SIG-M5 treated with dmso at 0.1 percent for 504 hours (cell line): ENCODE results near the gene REPIN1.

Experiments used
- DNase-seq: peaks from one replicate; lab custom pipeline; 2025; ENCODE audit not compliant: unreplicated experiment; lab: John Stamatoyannopoulos, UW

Gene REPIN1

GRCh38 chr7:150336746-150337145 is 31.9 kb upstream of the REPIN1 start:
- DNase-seq, result no peak

- no peak for DNase-seq
These were observed 31.4 kb upstream of the REPIN1 start for GRCh38 chr7:150337179-150337578.

- DNase-seq, result no peak
These were observed 31.0 kb upstream of the REPIN1 start for GRCh38 chr7:150337659-150338081.

GRCh38 chr7:150338166-150338829 is 30.3 kb upstream of the REPIN1 start:
- no peak for DNase-seq

GRCh38 chr7:150339409-150339809 is 29.2 kb upstream of the REPIN1 start:
- DNase-seq, result no peak

GRCh38 chr7:150340024-150340749 is 28.4 kb upstream of the REPIN1 start:
- DNase-seq, result no peak

GRCh38 chr7:150340875-150341262 is 27.8 kb upstream of the REPIN1 start:
- no peak for DNase-seq

- DNase-seq, result no peak
These were observed 27.1 kb upstream of the REPIN1 start, which contains the start of gene RARRES2 for GRCh38 chr7:150341263-150342120. TSS of gene RARRES2 (minus strand) at chr7:150341629. CDS start at chr7:150340609, 1,020 bp downstream.

GRCh38 chr7:150342121-150342408 is 26.6 kb upstream of the REPIN1 start:
- DNase-seq, result no peak

- DNase-seq, result no peak
These were observed 25.4 kb upstream of the REPIN1 start for GRCh38 chr7:150343225-150343624.

GRCh38 chr7:150344299-150344698 is 24.3 kb upstream of the REPIN1 start:
- no peak for DNase-seq

GRCh38 chr7:150345012-150345411 is 23.6 kb upstream of the REPIN1 start:
- DNase-seq, result no peak

- no peak for DNase-seq
These were observed 21.7 kb upstream of the REPIN1 start for GRCh38 chr7:150346922-150347321.

GRCh38 chr7:150351587-150352194 is 16.9 kb upstream of the REPIN1 start:
- no peak for DNase-seq

GRCh38 chr7:150355666-150356059 is 13.0 kb upstream of the REPIN1 start:
- DNase-seq, result no peak

- DNase-seq, result peak; percentile 33
These were observed 12.2 kb upstream of the REPIN1 start for GRCh38 chr7:150356265-150356897.

GRCh38 chr7:150357270-150357669 is 11.4 kb upstream of the REPIN1 start:
- no peak for DNase-seq

GRCh38 chr7:150357771-150358427 is 10.7 kb upstream of the REPIN1 start:
- DNase-seq, result no peak

- no peak for DNase-seq
These were observed 10.2 kb upstream of the REPIN1 start for GRCh38 chr7:150358433-150358832.

GRCh38 chr7:150358988-150359621 is 9.5 kb upstream of the REPIN1 start:
- DNase-seq, result no peak
